Left ventricle myocardium superior (tissue), 1 donor: Measurements from ENCODE around the gene IQSEC1. TPM values are rescaled to one million over a fixed set of nuclear protein-coding genes. Genes with fewer than 3 reads are reported as not detected.

Experiments used
- ATAC-seq: fragments of 200-7000 bp; cut with Tn5 transposase; one replicate; pipeline ENCODE4 v1.9.1; 2020; ENCODE audit warnings: mild to moderate bottlenecking, moderate library complexity
- DNase-seq: peaks from one replicate; pipeline ENCODE4 v3.0.0-alpha.2; 2020
- intact Hi-C: fragments of 100-400 bp; cut with micrococcal nuclease; formaldehyde crosslinking; loops from one replicate; pipeline ENCODE4 v1.11.0; 2022
- total RNA-seq: library from RNA; stranded (reverse); fragmentation: NEBNext Ultra II Directional; extraction: Animal tissue kit (Norgen Biotek cat#: 25700); gene quantifications from one replicate; pipeline ENCODE4 v1.2.1, GENCODE V29; 2021
- donor health status: DM: no; HTN: yes; CAD: no; lungs with severe emphysema.

IQSEC1 gene
- total RNA-seq, 1 donor from 2014 or later = 95.1 TPM

GRCh38 chr3:12898965-12899755, 174.1 kb downstream of the IQSEC1 start:
- DNase-seq (peak; percentile 31), ATAC-seq (no peak)
- intact Hi-C loops = loop anchor here (10.0 kb wide), 1 partner anchor 86 kb away; no protein-coding TSS in a partner anchor

- ATAC-seq = no peak
- intact Hi-C loops = loop anchor here (10.0 kb wide), 1 partner anchor 86 kb away; no protein-coding TSS in a partner anchor
- peak; percentile 29 for DNase-seq
Observed at GRCh38 chr3:12898290-12898964, 174.8 kb downstream of the IQSEC1 start.

- ATAC-seq = peak; percentile 3
- intact Hi-C loops = loop anchor here (10.0 kb wide), 1 partner anchor 87 kb away; no protein-coding TSS in a partner anchor
- DNase-seq = peak; percentile 25
Observed at GRCh38 chr3:12897381-12898289, 175.6 kb downstream of the IQSEC1 start.

GRCh38 chr3:12896063-12896985, 176.9 kb downstream of the IQSEC1 start:
- intact Hi-C loops = loop anchor here (10.0 kb wide), 1 partner anchor 88 kb away; no protein-coding TSS in a partner anchor
- DNase-seq (peak; percentile 27), ATAC-seq (peak; percentile 25)

GRCh38 chr3:12895391-12896062, 177.7 kb downstream of the IQSEC1 start:
- intact Hi-C loops = loop anchor here (10.0 kb wide), 1 partner anchor 89 kb away; no protein-coding TSS in a partner anchor
- DNase-seq (peak; percentile 34), ATAC-seq (peak; percentile 50)

GRCh38 chr3:12894629-12895028, 178.6 kb downstream of the IQSEC1 start:
- intact Hi-C loops = loop anchor here (10.0 kb wide), 1 partner anchor 90 kb away; no protein-coding TSS in a partner anchor
- ATAC-seq (peak; percentile 8), DNase-seq (no peak)

- intact Hi-C loops = loop anchor here (10.0 kb wide), 1 partner anchor 91 kb away; no protein-coding TSS in a partner anchor
- DNase-seq (no peak), ATAC-seq (no peak)
Observed at GRCh38 chr3:12893852-12894251, 179.4 kb downstream of the IQSEC1 start.

- ATAC-seq = no peak
- DNase-seq = no peak
Observed at GRCh38 chr3:12893247-12893646, 180.0 kb downstream of the IQSEC1 start.

GRCh38 chr3:12892840-12893189, 180.4 kb downstream of the IQSEC1 start:
- DNase-seq (no peak), ATAC-seq (no peak)
- intact Hi-C loops = loop anchor here (10.0 kb wide), 1 partner anchor 92 kb away; no protein-coding TSS in a partner anchor

More at GRCh38 chr3:12893247-12893646, 180.0 kb downstream of the IQSEC1 start:
- intact Hi-C loops = loop anchor here (10.0 kb wide), 1 partner anchor 92 kb away; no protein-coding TSS in a partner anchor

- ATAC-seq = peak; percentile 44
- intact Hi-C loops = loop anchor here (10.0 kb wide), 1 partner anchor 93 kb away; no protein-coding TSS in a partner anchor
- no peak for DNase-seq
Observed at GRCh38 chr3:12891985-12892839, 181.0 kb downstream of the IQSEC1 start.

GRCh38 chr3:12891391-12891984, 181.7 kb downstream of the IQSEC1 start:
- ATAC-seq (peak; percentile 3), DNase-seq (no peak)
- intact Hi-C loops = loop anchor here (10.0 kb wide), 1 partner anchor 93 kb away; no protein-coding TSS in a partner anchor

- DNase-seq (no peak), ATAC-seq (no peak)
- intact Hi-C loops = loop anchor here (10.0 kb wide), 1 partner anchor 94 kb away; no protein-coding TSS in a partner anchor
Observed at GRCh38 chr3:12890610-12891390, 182.4 kb downstream of the IQSEC1 start.

GRCh38 chr3:12886736-12887135, 186.5 kb downstream of the IQSEC1 start:
- DNase-seq = no peak
- ATAC-seq = no peak
- intact Hi-C loops = no loop called here

- DNase-seq (no peak), ATAC-seq (no peak)
- intact Hi-C loops = no loop called here
Observed at GRCh38 chr3:12886106-12886679, 187.0 kb downstream of the IQSEC1 start.

GRCh38 chr3:12885583-12885930, 187.7 kb downstream of the IQSEC1 start:
- no peak for ATAC-seq
- intact Hi-C loops = no loop called here
- no peak for DNase-seq
